Measurements from ENCODE around the gene CBR3. TPM values are rescaled to one million over a fixed set of nuclear protein-coding genes. Genes with fewer than 3 reads are reported as not detected.
A peak's percentile ranks its signal among the peaks of the same experiment; 100 is the strongest.

Gene CBR3
- total RNA-seq, 6 experiments from 2014 or later = 0.17 to 1.3 (median 0.74) TPM; not detected in 2

DNA sequence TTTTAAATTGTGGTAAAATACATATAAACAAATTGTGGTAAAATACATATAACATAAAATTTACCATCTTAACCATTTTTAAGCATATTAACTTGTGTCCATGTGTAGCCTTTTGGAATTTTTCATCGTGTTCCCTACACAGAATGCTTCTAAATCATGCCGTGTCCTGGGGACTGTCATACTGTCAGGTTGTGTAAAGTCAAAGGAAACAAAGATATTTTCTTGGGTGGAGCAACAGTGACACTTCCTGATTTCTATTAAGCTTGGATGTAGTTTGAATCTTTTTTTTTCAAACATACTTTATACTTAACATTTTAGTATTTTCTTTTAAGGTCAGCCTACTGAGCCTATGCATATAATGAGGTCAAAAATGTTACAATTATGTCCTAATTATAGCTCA lies 54.1 kb downstream of the CBR3 start:
- no peak for DNase-seq
- no peaks in the 10 kb centered on the region for H3K9me3 ChIP-seq
- ATAC-seq = no peak
- peak overlapping the region in 1 of 3 donors; percentile 68 for H3K27ac ChIP-seq
- H3K4me1 ChIP-seq = peaks cover 0 to 22% (median 7%) of the 10 kb centered on the region in 4 donors
- H3K36me3 ChIP-seq = no peaks in the 10 kb centered on the region
- intact Hi-C loops (cut with DNase I) = no loop called here
- no peaks in the 10 kb centered on the region for H3K27me3 ChIP-seq
- no peak for TF ChIP-seq POLR2A (IDR thresholded peaks at IDR 0.05)
- no peak for TF ChIP-seq CTCF (IDR thresholded peaks at IDR 0.05)
- WGBS (ENCODE audit: insufficient coverage, low coverage, low lambda C conversion rate, missing lambda C conversion rate) = 53% methylated on average over 2 of the region's 2 CpGs
- H3K4me3 ChIP-seq = no peak overlapping the region

- intact Hi-C loops (cut with DNase I) = no loop called here
- Histone ChIP-seq H3K9me3 (no peaks in the 10 kb centered on the region), H3K4me3 (no peak overlapping the region), H3K27me3 (no peaks in the 10 kb centered on the region), H3K27ac (no peak overlapping the region), H3K4me1 (peaks cover 0 to 20% (median 7%) of the 10 kb centered on the region in 4 donors), H3K36me3 (no peaks in the 10 kb centered on the region)
- TF ChIP-seq POLR2A (IDR thresholded peaks at IDR 0.05) (no peak), CTCF (IDR thresholded peaks at IDR 0.05) (no peak)
- DNase-seq = peak in 1 of 3 donors; percentile 3
- 86% methylated on average over 4 of the region's 4 CpGs for WGBS (ENCODE audit: insufficient coverage, low coverage, low lambda C conversion rate, missing lambda C conversion rate)
- ATAC-seq = no peak
Measured at GRCh38 chr21:36190736-36191135, 55.9 kb downstream of the CBR3 start.

DNA sequence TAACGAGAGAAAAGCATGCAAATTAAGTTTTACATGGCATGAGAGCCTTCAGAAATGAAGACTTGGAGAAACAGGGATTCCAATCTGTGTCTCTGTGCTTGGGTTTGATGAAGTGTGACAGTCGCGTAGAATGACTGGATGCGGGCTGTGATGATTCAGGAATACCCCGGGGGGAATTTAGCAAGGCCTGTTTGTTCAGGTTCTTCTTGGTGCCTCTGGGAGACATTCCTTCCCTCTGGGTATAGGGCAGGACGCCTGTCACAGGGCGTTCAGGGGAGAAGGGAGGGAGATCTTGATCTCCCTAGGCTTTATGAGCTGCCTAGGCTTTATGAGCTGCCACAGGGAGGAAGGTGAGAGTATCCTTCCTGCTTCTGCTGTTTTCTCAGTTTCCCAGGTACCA lies 58.3 kb downstream of the CBR3 start:
- no peak overlapping the region for H3K27ac ChIP-seq
- no peaks in the 10 kb centered on the region for H3K36me3 ChIP-seq
- no peak overlapping the region for H3K4me3 ChIP-seq
- WGBS (ENCODE audit: insufficient coverage, low coverage, low lambda C conversion rate, missing lambda C conversion rate) = 88% methylated on average over 5 of the region's 7 CpGs
- DNase-seq (no peak), ATAC-seq (no peak)
- H3K9me3 ChIP-seq = no peaks in the 10 kb centered on the region
- intact Hi-C loops (cut with DNase I) = no loop called here
- TF ChIP-seq CTCF (IDR thresholded peaks at IDR 0.05) (no peak), POLR2A (IDR thresholded peaks at IDR 0.05) (no peak)
- peaks cover 0 to 13% (median 4%) of the 10 kb centered on the region in 4 donors for H3K4me1 ChIP-seq
- H3K27me3 ChIP-seq = no peaks in the 10 kb centered on the region

DNA sequence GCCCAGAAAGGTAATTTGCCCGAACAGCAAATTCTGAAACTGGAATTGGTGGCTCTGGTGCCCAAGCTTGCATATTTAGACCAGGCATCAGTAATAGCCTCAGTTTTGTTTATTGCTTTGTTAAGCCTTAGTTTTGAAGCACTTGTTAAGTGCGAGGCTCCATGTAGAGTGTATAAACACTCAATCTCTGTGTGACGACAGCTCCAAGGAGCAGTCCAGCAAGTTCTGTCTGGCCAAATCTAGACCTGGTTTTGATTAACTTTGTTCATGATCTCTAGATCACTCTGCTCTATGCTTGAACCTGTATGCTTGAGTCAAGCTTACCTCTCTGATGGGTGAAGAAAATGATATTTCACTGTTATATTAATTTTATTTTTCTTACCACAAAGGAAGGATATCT lies 59.1 kb downstream of the CBR3 start:
- WGBS (ENCODE audit: insufficient coverage, low coverage, low lambda C conversion rate, missing lambda C conversion rate) = 100% methylated on average over 1 of the region's 3 CpGs
- Histone ChIP-seq H3K27ac (no peak overlapping the region), H3K4me1 (peaks cover 0 to 4% (median 0%) of the 10 kb centered on the region in 4 donors), H3K9me3 (no peaks in the 10 kb centered on the region), H3K36me3 (no peaks in the 10 kb centered on the region), H3K4me3 (no peak overlapping the region), H3K27me3 (no peaks in the 10 kb centered on the region)
- no peak for ATAC-seq
- TF ChIP-seq CTCF (IDR thresholded peaks at IDR 0.05) (no peak), POLR2A (IDR thresholded peaks at IDR 0.05) (no peak)
- intact Hi-C loops (cut with DNase I) = no loop called here
- DNase-seq = no peak

- TF ChIP-seq POLR2A (IDR thresholded peaks at IDR 0.05) (no peak), CTCF (IDR thresholded peaks at IDR 0.05) (no peak)
- Histone ChIP-seq H3K9me3 (no peaks in the 10 kb centered on the region), H3K27me3 (no peaks in the 10 kb centered on the region), H3K4me1 (no peaks in the 10 kb centered on the region), H3K36me3 (no peaks in the 10 kb centered on the region), H3K4me3 (no peak overlapping the region), H3K27ac (no peak overlapping the region)
- 100% methylated on average over 1 of the region's 1 CpG for WGBS (ENCODE audit: insufficient coverage, low coverage, low lambda C conversion rate, missing lambda C conversion rate)
- DNase-seq (no peak), ATAC-seq (no peak)
- intact Hi-C loops (cut with DNase I) = no loop called here
Measured at GRCh38 chr21:36195613-36196012, 60.7 kb downstream of the CBR3 start.

All from right lobe of liver (tissue), 6 donors.